GM21786 (cell line): ENCODE results near the gene CLCA4.

Experiments used
- ATAC-seq: cut with Tn5 transposase; IDR thresholded peaks from one replicate; pipeline ENCODE4 v1.9.1; 2021; ENCODE audit not compliant: unreplicated experiment

CLCA4 gene

DNA sequence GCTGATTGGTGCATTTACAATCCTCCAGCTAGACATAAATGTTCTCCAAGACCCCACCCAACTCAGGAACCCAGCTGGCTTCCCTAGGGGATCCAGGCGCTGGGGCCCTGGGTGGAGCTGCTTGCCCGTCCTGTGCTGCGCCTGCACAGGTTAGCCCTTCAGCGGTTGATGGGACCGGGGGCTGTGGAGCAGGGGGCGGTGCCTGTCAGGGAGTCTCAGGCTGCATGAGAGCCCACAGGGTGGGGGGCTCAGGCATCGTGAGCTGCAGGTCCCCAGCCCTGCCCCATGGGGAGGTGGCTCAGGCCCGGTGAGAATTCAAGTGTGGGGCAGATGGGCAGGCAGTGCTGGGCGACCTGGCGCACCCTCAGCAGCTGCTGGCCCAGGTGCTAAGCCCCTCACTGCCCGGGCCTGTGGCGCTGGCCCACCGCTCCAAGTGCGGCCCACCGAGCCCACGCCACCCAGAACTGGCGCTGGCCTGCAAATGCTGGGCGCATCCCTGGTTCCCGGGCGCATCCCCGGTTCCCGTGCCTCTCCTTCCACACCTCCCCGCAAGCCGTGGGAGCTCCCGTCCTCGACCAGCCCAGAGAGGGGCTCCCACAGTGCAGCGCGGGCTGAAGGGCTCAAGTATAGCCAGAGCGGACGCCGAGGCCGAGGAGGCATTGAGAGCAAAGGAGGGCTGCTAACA is 23.1 kb upstream of the CLCA4 start:
- ATAC-seq, result no peak

- ATAC-seq, result no peak
These were observed 19.6 kb upstream of the CLCA4 start for GRCh38 chr1:86527306-86527705.

DNA sequence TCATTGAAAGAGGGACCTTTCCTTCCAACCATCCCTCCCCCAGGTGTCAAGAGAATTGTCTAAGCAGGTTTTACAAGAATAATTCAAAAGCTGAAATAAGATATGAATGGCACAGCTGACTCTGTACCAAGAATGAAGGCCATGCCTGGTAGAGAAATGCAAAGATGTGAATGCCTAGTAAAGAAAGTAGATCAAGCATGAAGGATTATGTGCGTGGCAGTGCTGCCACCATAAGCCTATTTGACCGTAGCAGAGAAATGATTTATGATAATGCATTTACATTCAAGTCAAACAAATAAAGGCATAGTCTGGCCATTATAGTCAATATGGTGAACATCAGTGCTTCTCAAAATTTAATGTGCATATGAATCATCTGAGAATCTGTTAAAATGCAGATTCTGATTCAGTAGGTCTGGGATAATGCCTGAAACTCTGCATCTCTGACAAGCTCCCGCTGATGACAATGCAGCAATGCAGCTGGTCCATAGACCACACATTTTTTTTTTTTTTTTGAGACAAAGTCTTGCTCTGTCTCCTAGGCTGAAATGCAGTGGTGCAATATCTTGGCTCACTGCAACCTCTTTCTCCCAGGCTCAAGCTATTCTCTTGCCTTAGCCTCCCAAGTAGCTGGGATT is 16.6 kb upstream of the CLCA4 start:
- ATAC-seq, result no peak

DNA sequence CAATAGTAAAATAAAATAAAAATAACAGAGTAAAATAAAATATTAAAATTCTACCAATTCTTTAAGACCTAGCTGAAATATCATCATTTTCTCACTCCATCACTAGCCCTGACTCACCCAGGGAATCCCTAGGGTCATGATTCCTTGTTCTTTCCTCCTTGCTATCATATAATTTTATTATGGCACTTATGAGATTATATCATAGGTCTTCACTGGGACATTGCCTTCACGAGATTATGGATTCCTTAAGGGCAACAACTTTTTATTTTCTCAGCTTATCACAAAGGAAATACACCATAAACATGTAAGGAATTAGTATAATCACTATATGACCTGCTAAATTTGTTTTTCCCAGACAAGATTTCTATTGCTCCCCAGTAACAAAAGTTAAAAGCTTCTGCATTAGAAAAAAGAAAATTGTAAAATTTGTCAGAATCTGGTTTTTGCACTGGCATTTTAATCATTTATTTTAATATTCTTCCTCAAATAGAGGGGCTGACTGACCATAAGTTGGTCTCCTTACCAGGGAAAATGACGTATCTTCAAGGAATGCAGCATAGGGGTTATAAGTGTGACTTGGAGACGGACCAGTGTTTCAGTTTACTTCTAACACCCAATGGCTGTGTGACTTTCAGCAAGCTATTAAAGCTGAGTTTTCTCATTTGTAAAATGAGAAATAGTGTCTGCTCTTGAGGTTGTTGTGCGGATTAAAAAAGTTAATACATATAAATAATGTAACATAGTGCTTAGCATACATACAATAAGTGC is 8.8 kb upstream of the CLCA4 start:
- ATAC-seq, result no peak

GRCh38 chr1:86538775-86539174 is 8.1 kb upstream of the CLCA4 start:
- ATAC-seq, result no peak

DNA sequence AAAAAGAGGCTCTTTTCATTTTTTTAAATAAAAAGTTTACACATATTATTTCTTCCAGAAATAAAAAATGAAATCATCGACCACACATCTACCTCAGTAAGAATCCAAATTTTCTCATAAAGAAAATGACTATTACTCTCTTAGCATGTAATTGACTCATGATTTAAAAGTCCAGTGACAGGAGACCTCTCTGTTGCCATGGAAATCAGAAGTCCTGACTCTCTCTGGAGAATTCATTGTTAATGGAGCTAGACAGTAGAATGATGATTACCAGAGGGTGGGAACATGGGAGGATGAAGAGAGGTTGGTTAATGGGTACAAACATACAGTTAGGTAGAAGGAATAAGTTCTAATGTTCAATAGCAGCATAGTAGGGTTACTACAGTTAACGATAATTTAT is 5.0 kb upstream of the CLCA4 start:
- ATAC-seq, result no peak

GRCh38 chr1:86542631-86543030 is 4.2 kb upstream of the CLCA4 start:
- ATAC-seq, result no peak

GRCh38 chr1:86548839-86549238 is 2.0 kb downstream of the CLCA4 start:
- no peak for ATAC-seq

DNA sequence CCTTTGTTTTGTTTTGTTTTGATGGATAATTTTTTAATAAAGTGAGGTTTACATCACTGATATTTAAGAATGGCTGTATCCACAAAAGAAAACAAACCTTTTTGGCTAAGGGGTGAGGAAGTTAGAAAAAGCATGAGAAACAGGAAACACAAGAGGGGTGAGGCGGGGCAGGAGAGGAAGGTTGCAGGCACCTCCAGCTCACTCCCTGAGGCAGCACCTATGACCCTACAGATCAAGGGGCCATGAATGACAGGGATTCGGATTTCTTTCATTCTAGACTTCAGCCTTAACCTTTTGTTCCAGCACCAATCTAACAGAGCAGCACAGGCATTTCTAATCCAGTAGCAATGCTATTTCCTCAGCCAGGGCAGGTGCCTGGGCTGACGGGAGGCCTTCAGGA is 4.4 kb downstream of the CLCA4 start:
- ATAC-seq, result no peak

DNA sequence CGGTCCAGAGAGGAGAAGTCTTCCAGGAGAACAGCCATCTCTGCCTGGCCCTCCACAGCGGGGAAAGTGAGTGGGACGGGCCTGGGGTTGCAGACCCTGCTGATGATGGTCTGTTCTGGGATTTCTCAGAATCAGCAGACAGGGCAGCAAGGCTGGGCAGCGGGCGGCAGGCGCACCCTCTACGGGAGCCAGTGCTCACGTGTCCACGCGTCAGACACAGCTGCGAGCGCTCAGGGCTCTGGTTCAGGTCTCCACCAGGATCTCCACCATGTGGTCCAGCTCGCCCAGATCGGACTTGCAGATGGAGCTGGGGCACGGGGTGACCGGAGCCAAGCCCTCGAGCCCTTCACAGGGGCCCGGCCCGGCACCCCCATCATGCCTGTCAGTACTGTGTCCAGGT is 5.5 kb downstream of the CLCA4 start:
- no peak for ATAC-seq

GRCh38 chr1:86557739-86558138 is 10.9 kb downstream of the CLCA4 start:
- ATAC-seq, result no peak

- ATAC-seq, result no peak
These were observed 17.0 kb downstream of the CLCA4 start for GRCh38 chr1:86563849-86564248.

DNA sequence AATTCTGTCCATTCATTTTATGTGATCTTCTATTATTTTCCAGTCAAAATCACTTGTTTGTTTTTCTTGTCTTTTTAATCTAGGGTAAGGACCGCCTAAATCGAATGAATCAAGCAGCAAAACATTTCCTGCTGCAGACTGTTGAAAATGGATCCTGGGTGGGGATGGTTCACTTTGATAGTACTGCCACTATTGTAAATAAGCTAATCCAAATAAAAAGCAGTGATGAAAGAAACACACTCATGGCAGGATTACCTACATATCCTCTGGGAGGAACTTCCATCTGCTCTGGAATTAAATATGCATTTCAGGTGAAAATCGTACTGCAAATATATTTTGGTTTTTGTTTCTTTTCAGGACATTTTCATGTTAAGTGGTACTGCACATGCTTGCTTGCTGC is 20.5 kb downstream of the CLCA4 start:
- ATAC-seq, result no peak

- no peak for ATAC-seq
These were observed 21.0 kb downstream of the CLCA4 start for GRCh38 chr1:86567878-86568277.

DNA sequence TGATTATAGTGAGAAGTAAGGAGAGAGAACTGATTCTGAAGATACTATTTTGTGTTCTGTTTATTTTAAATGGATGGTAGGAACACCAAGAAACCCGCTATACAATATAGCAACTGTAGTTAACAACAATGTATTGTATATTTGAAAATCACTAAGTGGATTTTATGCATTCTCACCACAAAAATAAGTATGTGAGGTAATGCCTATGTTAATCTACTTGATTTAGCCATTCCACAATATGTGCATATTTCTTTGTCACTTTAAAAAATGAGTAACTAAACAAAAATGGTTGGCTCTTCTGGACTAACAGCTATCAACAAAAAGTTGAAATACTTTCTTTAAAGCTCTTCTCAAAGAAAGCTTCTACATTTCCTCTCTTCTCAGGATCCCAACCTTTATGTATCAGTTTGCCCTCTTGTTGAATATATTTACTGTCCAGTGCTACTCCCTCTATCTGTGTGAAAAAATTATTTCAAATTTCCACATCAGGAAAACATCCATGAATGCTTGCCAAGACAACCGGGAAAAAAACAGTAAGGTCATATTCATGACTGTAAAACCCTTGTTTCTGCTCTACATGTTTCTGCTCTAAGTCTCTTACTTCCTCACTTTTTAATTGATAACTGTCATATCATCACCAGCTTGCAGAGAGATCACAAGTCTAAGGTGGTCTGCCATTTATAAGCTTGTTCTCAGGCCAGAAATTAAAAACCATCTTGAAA is 27.0 kb downstream of the CLCA4 start:
- no peak for ATAC-seq

- ATAC-seq, result no peak
These were observed 34.4 kb downstream of the CLCA4 start for GRCh38 chr1:86581231-86581630.

DNA sequence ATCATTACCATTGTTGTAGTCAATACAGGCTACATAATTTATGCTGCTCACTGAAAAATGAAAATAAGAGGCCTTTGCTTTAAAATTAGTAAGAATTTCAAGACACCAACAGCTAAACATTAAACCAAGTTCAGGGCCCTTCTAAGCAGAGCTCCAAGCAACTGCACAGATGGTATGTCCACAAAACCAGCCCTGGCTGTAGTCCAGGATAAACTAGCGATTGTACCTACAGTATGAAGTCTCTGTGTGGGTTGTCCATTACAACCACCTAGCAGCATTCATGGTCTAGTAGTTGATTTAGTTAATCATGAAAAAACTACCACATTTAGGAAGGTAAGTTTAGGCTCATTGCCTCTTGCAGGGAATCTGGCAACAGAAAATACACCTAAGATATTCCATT is 35.3 kb downstream of the CLCA4 start:
- no peak for ATAC-seq

DNA sequence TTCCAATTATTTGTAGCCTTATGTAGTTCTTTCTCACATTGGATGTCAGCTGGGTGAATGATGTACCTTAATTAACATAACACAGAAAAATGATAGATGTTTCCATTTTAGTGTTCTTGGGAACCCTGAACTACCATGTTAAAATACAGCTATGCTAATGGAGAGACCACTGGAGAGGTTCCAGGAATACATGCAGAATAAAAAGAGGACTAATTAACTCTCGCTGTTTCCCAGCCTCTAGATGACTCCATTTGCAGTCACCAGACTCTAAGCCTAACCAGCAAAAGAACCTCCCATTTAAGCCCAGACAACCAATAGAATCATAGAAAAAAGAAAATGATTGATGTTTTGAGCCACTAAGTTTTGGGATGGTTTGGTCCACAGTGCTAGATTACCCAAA is 36.2 kb downstream of the CLCA4 start:
- no peak for ATAC-seq

- ATAC-seq, result no peak
These were observed 36.7 kb downstream of the CLCA4 start for GRCh38 chr1:86583593-86583992.

DNA sequence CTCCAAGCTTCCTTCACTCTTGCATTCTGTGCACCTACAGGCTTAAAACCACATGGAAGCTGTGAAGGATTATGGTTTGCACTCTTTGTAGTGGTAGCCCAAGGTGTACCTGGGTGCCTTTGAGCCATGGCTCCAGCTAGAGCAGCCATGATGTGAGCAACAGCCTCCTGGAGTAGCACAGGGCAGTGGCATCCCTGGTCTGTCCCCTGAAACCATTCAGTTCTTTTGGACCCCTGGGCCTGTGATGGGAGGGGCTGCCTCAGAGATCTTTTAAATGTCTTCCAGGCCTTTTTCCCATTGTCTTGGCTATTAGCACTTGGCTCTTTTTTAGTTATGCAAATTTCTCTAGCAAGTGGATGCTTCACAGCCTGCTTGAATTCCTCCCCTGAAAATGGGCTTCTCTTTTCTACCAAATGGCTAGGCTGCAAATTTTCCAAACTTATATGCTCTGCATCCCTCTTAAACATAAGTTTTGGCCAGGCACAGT is 47.4 kb downstream of the CLCA4 start:
- no peak for ATAC-seq

- no peak for ATAC-seq
These were observed 49.3 kb downstream of the CLCA4 start for GRCh38 chr1:86596224-86596623.
